ENCODE measurements around the gene GSTA4.

GRCh38 chr6:53043581-53043980, 48.5 kb upstream of the GSTA4 start:
- TF ChIP-seq CTCF (conservative IDR thresholded peaks at IDR 0.05) (no peak), ZFX (IDR thresholded peaks at IDR 0.05) (no peak)

All from C4-2B (cell line).